HFF-Myc (cell line): ENCODE data around the gene TARS1.

Source experiments
- DNase-seq: peaks from one replicate; pipeline ENCODE4 v3.0.0-alpha.2; 2011; ENCODE audit warnings: low read depth; ENCODE audit errors: extremely low read depth
- H3K4me3 ChIP-seq: replicated peaks from 2 replicates; pipeline ENCODE4 v1.5.1; 2011; ENCODE audit warnings: low read depth, mild to moderate bottlenecking, control low read depth, low read length
- CTCF ChIP-seq: IDR thresholded peaks from 2 replicates; pipeline ENCODE4 v1.5.1; 2012; ENCODE audit warnings: mild to moderate bottlenecking, low read depth, low read length, control low read depth; ENCODE audit errors: missing control alignments

The TARS1 gene

GRCh38 chr5:33457126-33457525, 16.4 kb downstream of the TARS1 start:
- TF ChIP-seq CTCF: no peak
- DNase-seq: no peak
- no peak overlapping the region for H3K4me3 ChIP-seq

DNA sequence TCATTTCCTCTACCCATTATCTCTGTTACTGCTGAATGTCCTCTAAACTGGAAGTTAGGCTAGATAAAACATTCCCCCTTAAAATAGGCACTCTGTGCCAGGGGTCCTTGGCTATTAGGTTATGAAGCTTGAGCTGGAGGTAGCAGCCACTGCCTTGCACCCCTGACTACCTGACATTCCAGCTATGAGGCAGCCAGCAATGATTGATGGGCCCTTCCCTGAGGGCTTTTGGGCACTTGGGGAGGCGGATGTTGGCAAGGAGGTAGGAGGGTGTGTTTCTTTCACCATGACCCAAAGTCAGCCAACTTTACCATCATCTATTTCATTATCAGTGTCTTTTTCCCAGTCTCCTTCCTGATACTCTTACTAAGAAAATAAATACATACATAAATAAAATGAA, 17.1 kb downstream of the TARS1 start:
- no peak for DNase-seq
- no peak for TF ChIP-seq CTCF
- no peak overlapping the region for H3K4me3 ChIP-seq

- no peak for DNase-seq
- no peak for TF ChIP-seq CTCF
- H3K4me3 ChIP-seq: no peak overlapping the region
Observed at GRCh38 chr5:33460210-33460609, 19.4 kb downstream of the TARS1 start.

GRCh38 chr5:33462456-33462855, 21.7 kb downstream of the TARS1 start:
- TF ChIP-seq CTCF: no peak
- no peak for DNase-seq
- H3K4me3 ChIP-seq: no peak overlapping the region

GRCh38 chr5:33465120-33465519, 24.4 kb downstream of the TARS1 start:
- H3K4me3 ChIP-seq: no peak overlapping the region
- TF ChIP-seq CTCF: no peak
- DNase-seq: no peak

DNA sequence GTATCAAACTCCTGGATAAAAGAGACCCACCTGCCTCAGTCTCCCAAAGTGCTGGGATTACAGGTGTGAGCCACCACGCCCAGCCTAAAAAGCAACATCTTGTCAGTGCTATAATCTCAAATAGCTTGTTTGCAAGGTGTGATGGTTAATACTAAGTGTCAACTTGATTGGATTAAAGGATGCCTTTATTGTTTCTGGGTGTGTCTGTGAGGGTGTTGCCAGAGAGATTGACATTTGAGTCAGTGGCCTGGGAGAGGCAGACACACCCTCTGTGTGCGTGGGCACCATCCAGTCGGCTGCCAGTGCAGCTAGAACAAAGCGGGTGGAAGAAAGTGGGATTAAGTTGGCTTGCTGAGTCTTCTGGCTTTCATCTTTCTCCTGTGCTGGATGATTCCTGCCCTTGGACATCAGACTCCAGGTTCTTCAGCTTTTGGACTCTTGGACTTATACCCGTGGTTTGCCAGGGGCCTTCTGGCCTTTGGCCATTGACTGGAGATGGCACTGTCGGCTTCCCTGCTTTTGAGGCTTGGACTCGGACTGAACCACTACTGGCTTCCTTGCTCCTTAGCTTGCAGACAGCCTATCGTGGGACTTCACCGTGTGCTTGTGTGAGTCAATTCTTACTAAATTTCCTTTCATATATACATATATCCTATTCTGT, 28.1 kb downstream of the TARS1 start:
- no peak for TF ChIP-seq CTCF
- no peak overlapping the region for H3K4me3 ChIP-seq
- no peak for DNase-seq

DNA sequence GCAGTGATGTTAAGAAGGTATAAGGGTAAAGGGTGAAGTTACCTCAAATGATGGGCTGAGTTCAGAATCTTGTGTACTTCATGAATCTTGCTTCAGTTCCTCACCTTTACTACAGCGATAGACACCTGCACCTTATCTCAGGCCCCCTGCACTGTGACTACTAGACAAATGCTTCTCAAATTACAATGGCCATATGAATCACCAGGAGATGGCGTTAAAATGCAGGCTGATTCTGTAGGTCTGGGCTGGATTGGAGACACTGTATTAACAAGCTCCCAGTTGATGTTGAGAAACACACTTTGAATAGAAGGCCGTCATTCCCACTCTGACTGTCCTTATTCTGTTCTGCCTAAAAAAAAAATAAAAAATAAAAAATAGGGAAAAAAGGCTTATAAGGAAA, 29.8 kb downstream of the TARS1 start:
- peak; percentile 47 for DNase-seq
- H3K4me3 ChIP-seq: no peak overlapping the region
- TF ChIP-seq CTCF: peak; percentile 52
